GM12878 (cell line): ENCODE measurements around the gene MFSD6. TPM values are rescaled to one million over a fixed set of nuclear protein-coding genes. Genes with fewer than 3 reads are reported as not detected.

ENCODE experiments used
- ATAC-seq: fragments of 200-7000 bp; cut with Tn5 transposase; 3 replicates; pipeline ENCODE4 v1.9.1; 2020; ENCODE audit warnings: mild to moderate bottlenecking, moderate library complexity
- BruUV-seq: library from RNA; stranded (reverse); fragments of 400-500 nt; replicated peaks from 2 replicates; lab custom pipeline; 2021; lab: Mats Ljungman, UMichigan
- CTCF ChIA-PET: fragments of 300-600 bp; sonication (Branson Sonifier 250); formaldehyde crosslinking; extraction: SDS; loops from one replicate; lab custom pipeline; 2021; ENCODE audit warnings: inconsistent platforms; lab: Yijun Ruan, JAX
- POLR2A ChIA-PET: fragments of 350-600 bp; formaldehyde crosslinking; extraction: SDS; loops from one replicate; lab custom pipeline; 2021; ENCODE audit warnings: inconsistent platforms; lab: Charles Lee
- RAD21 ChIA-PET: fragments of 300-600 bp; sonication (Branson Sonifier 250); formaldehyde crosslinking; loops from one replicate; lab custom pipeline; 2023; ENCODE audit warnings: antibody characterized with exemption; ENCODE audit not compliant: unreplicated experiment; lab: Charles Lee
- SMC1A ChIA-PET: fragments of 300-600 bp; sonication (Branson Sonifier 250); formaldehyde crosslinking; loops from one replicate; lab custom pipeline; 2023; ENCODE audit not compliant: unreplicated experiment, uncharacterized antibody; lab: Charles Lee
- DNase-seq: peaks from one replicate; pipeline ENCODE4 v3.0.0-alpha.2; 2011; ENCODE audit warnings: low read depth, low spot score
- FAIRE-seq: peaks from 3 replicates; lab custom pipeline; 2011; peaks lifted over from hg19 to GRCh38; lab: Jason Lieb, UNC
- H2AFZ ChIP-seq: 2 replicates; pipeline ENCODE4 v1.6.0; 2011; ENCODE audit warnings: low read depth, low read length, control low read depth; ENCODE audit not compliant: control insufficient read depth
- H3K27ac ChIP-seq: 2 replicates; pipeline ENCODE4 v1.5.1; 2011; ENCODE audit warnings: control low read depth; ENCODE audit not compliant: control insufficient read depth, insufficient read depth
- H3K27me3 ChIP-seq, 2 experiments: replicated peaks in 1 of 2; 2 replicates each; pipeline versions ENCODE4 v1.6.0 to v1.6.1; 2011; ENCODE audit warnings: low read length in 1 of 2; ENCODE audit not compliant: control insufficient read depth in 2 of 2, insufficient read depth in 2 of 2
- H3K36me3 ChIP-seq, 2 experiments: 2 replicates each; pipeline ENCODE4 v1.5.1; 2011; ENCODE audit warnings: low read length in 1 of 2; ENCODE audit not compliant: control insufficient read depth in 2 of 2, insufficient read depth in 2 of 2
- H3K4me1 ChIP-seq: 2 replicates; pipeline ENCODE4 v1.6.1; 2011; ENCODE audit warnings: mild to moderate bottlenecking, low read length, moderate library complexity, mixed read lengths; ENCODE audit not compliant: control insufficient read depth, insufficient read depth
- H3K4me2 ChIP-seq: 2 replicates; pipeline ENCODE4 v1.6.0; 2011; ENCODE audit warnings: control low read depth; ENCODE audit not compliant: control insufficient read depth, insufficient read depth
- H3K4me3 ChIP-seq: fragments of 200-600 bp; sonication (generic); 2 replicates; pipeline ENCODE4 v1.5.1; 2016
- H3K79me2 ChIP-seq: 2 replicates; pipeline ENCODE4 v1.6.0; 2011; ENCODE audit warnings: low read length; ENCODE audit not compliant: control insufficient read depth, insufficient read depth
- H3K9ac ChIP-seq: 2 replicates; pipeline ENCODE4 v1.8.0; 2011; ENCODE audit warnings: low read length, control low read depth, mixed read lengths; ENCODE audit not compliant: control insufficient read depth, insufficient read depth
- H3K9me3 ChIP-seq: replicated peaks from 3 replicates; pipeline ENCODE4 v1.5.1; 2011; ENCODE audit warnings: mild to moderate bottlenecking, low read length; ENCODE audit not compliant: control insufficient read depth, insufficient read depth
- H4K20me1 ChIP-seq: 2 replicates; pipeline ENCODE4 v1.6.0; 2011; ENCODE audit not compliant: control insufficient read depth, insufficient read depth
- BMI1 ChIP-seq: fragments of 450-650 bp; IDR thresholded peaks from 2 replicates; pipeline ENCODE4 v1.6.1; 2016; ENCODE audit warnings: mild to moderate bottlenecking, moderate library complexity, borderline replicate concordance
- EED ChIP-seq: sonication (generic); IDR thresholded peaks from 2 replicates; pipeline ENCODE4 v1.6.1; 2016; ENCODE audit warnings: antibody characterized with exemption, low read depth
- EGR1 ChIP-seq, 2 experiments: IDR thresholded peaks; 1 replicate in 1 of 2; 2 replicates in 1 of 2; pipeline ENCODE4 v1.6.1; 2011 to 2012; ENCODE audit warnings: low read depth in 2 of 2, low read length in 2 of 2, borderline replicate concordance in 1 of 2, mild to moderate bottlenecking in 1 of 2, moderate library complexity in 1 of 2
- NFIC ChIP-seq: IDR thresholded peaks from 2 replicates; pipeline ENCODE4 v1.6.1; 2012; ENCODE audit warnings: low read depth, mild to moderate bottlenecking, inconsistent platforms, low read length, moderate library complexity
- TAF1 ChIP-seq: IDR thresholded peaks from 2 replicates; pipeline ENCODE4 v1.6.1; 2011; ENCODE audit warnings: mild to moderate bottlenecking, low read depth, low read length, borderline replicate concordance
- WGBS: methylation state at CpG from one replicate; pipeline ENCODE4 v1.1.6; 2016; ENCODE audit warnings: low lambda C conversion rate; ENCODE audit not compliant: insufficient replicate concordance, insufficient coverage; ENCODE audit errors: missing lambda C conversion rate; 5-methylcytosine and 5-hydroxymethylcytosine counted together
- in situ Hi-C: fragments of 300-500 bp; cut with MboI; formaldehyde crosslinking; loops from 9 replicates; pipeline ENCODE4 v1.14.3; 2018; ENCODE audit warnings: mixed read lengths
- intact Hi-C: fragments of 100-400 bp; cut with micrococcal nuclease; formaldehyde crosslinking; loops from one replicate; pipeline ENCODE4 v1.14.2; 2022; ENCODE audit not compliant: unreplicated experiment
- polyA plus RNA-seq, 11 experiments: library from polyadenylated mRNA; depleted of rRNA in 4 of 11; unstranded in 6 of 11; stranded (reverse) in 5 of 11; fragments of >200 nt; fragmentation: Nextera tagmentation in 4 of 11; fragmentation: Illumina TruSeq in 1 of 11; extraction: Ambion mirVana in 4 of 11; extraction: Trizol in 1 of 11; gene quantifications; 1 replicate in 1 of 11; 2 replicates in 10 of 11; pipeline versions ENCODE4 v1.2.1 to v1.2.3, GENCODE V29; 2011 to 2016; ENCODE audit warnings: inconsistent platforms in 2 of 11, missing spikeins in 2 of 11, low read depth in 1 of 11
- total RNA-seq, 4 experiments: library from RNA; depleted of rRNA in 3 of 4; stranded (reverse); fragments of >200 nt in 3 of 4; fragmentation: Illumina TruSeq in 1 of 4; extraction: Trizol in 1 of 4; gene quantifications; 2 replicates each; pipeline versions ENCODE4 v1.2.1 to v1.2.3, GENCODE V29; 2013 to 2021

The MFSD6 gene
- total and polyA plus RNA-seq, 10 of the 15 experiments (the other 5 are each of a cell fraction or from before 2014, with no cell fraction given) = 6.7 to 42.6 (median 24.2) TPM

- peak; percentile 44 for FAIRE-seq
- no peak for TF ChIP-seq BMI1
- 0 out of 2 replicates have a peak, but pooled peaks have one; percentile 17 for TF ChIP-seq EED
- no peak for TF ChIP-seq EGR1 (IDR thresholded peaks at IDR 0.05; ENCODE audit: borderline replicate concordance in 1 of 2, low read depth in 2 of 2, low read length in 2 of 2)
- TF ChIP-seq NFIC = 0 out of 2 replicates have a peak, but pooled peaks have one; percentile 13
- 0 out of 2 replicates have a peak, but pooled peaks have one; percentile 27 for TF ChIP-seq TAF1
- CTCF ChIA-PET = interaction anchor here (1.0 kb wide), 1 partner anchor 784 kb away, joined by 3 read pairs; no protein-coding TSS in a partner anchor
- no peaks in the 10 kb centered on the region for H4K20me1 ChIP-seq
- 0 out of 2 replicates have a peak overlapping the region, but pooled peaks have one; percentile 9 for H3K9ac ChIP-seq
- peak overlapping the region; percentile 82 for H3K27ac ChIP-seq
- BruUV-seq = no TSS peak
- in situ Hi-C loops = no loop called here
- H3K79me2 ChIP-seq = peaks cover 40% of the 10 kb centered on the region
- WGBS = 6% methylated on average over 4 of the region's 4 CpGs
- no peaks in the 10 kb centered on the region for H3K27me3 ChIP-seq
- POLR2A ChIA-PET = interaction anchor here (0.7 kb wide), 1 partner anchor 271 kb away, joined by 4 read pairs; no protein-coding TSS in a partner anchor
- no peak for DNase-seq
- H3K9me3 ChIP-seq = no peaks in the 10 kb centered on the region; the same call in 1 of the 3 replicates
- RAD21 ChIA-PET = no interaction called here
- peak overlapping the region; percentile 92 for H3K4me2 ChIP-seq
- intact Hi-C loops = no loop called here
- H3K4me3 ChIP-seq = peak overlapping the region; percentile 22; the same call in 1 of the 2 replicates
- no peak overlapping the region; the same call in 1 of the 2 replicates for H2AFZ ChIP-seq
- peaks cover 0 to 5% of the 10 kb centered on the region in 2 experiments; a peak in 2 of 4 replicates for H3K36me3 ChIP-seq
- ATAC-seq = peak; percentile 81
- H3K4me1 ChIP-seq = peaks cover 60% of the 10 kb centered on the region
- SMC1A ChIA-PET = interaction anchor here (1.0 to 1.2 kb wide), 2 partner anchors 75 to 125 kb away, joined by 3 to 4 read pairs; no protein-coding TSS in a partner anchor
Observed at GRCh38 chr2:190468814-190469569, 60.8 kb downstream of the MFSD6 start.
